Osteoblast (primary cell): ENCODE measurements around the gene NKX1-2. TPM values are rescaled to one million over a fixed set of nuclear protein-coding genes. Genes with fewer than 3 reads are reported as not detected.
A peak's percentile ranks its signal among the peaks of the same experiment; 100 is the strongest.

Experiments used
- DNase-seq: peaks from one replicate; pipeline ENCODE4 v3.0.0; 2011; ENCODE audit warnings: low spot score, mixed read lengths; ENCODE audit not compliant: insufficient read length; ENCODE audit errors: missing footprints
- H2AFZ ChIP-seq: 2 replicates; pipeline ENCODE4 v1.6.0; 2011; ENCODE audit warnings: mild to moderate bottlenecking, low read length
- H3K27ac ChIP-seq: 2 replicates; pipeline ENCODE4 v1.5.1; 2011; ENCODE audit warnings: mild to moderate bottlenecking, low read depth, low read length, moderate library complexity
- H3K27me3 ChIP-seq: 2 replicates; pipeline ENCODE4 v1.6.0; 2012; ENCODE audit warnings: mild to moderate bottlenecking, control low read depth, inconsistent platforms, low read length, moderate library complexity; ENCODE audit not compliant: insufficient read depth
- H3K36me3 ChIP-seq: 2 replicates; pipeline ENCODE4 v1.5.1; 2011; ENCODE audit warnings: mild to moderate bottlenecking, low read length, control low read depth, moderate library complexity; ENCODE audit not compliant: insufficient read depth
- H3K4me1 ChIP-seq: 2 replicates; pipeline ENCODE4 v1.5.1; 2011; ENCODE audit warnings: mild to moderate bottlenecking, low read length, control low read depth, moderate library complexity; ENCODE audit not compliant: insufficient read depth
- H3K4me2 ChIP-seq: 2 replicates; pipeline ENCODE4 v1.6.0; 2011; ENCODE audit warnings: mild to moderate bottlenecking, low read length; ENCODE audit not compliant: insufficient read depth
- H3K4me3 ChIP-seq: fragments of 200-600 bp; sonication (generic); 3 replicates; pipeline ENCODE4 v1.5.1; 2012; ENCODE audit warnings: mild to moderate bottlenecking, low read length, inconsistent platforms; ENCODE audit not compliant: insufficient read depth
- H3K79me2 ChIP-seq: 2 replicates; pipeline ENCODE4 v1.6.0; 2012; ENCODE audit warnings: mild to moderate bottlenecking, low read length, control low read depth, inconsistent platforms; ENCODE audit not compliant: insufficient read depth
- H3K9me3 ChIP-seq: 2 replicates; pipeline ENCODE4 v1.5.1; 2011; ENCODE audit warnings: low read depth, low read length, control low read depth
- H4K20me1 ChIP-seq: 2 replicates; pipeline ENCODE4 v1.6.0; 2012; ENCODE audit warnings: mild to moderate bottlenecking, low read length, control low read depth; ENCODE audit not compliant: insufficient read depth
- total RNA-seq: library from RNA; depleted of rRNA; stranded (reverse); fragments of >200 nt; gene quantifications from 2 replicates; pipeline ENCODE4 v1.2.3, GENCODE V29; 2012
- TF ChIP-seq, protein P1 (sequence below): IDR thresholded peaks from 2 replicates; pipeline ENCODE4 v1.5.1; 2011; ENCODE audit warnings: mild to moderate bottlenecking, low read depth, low read length, moderate library complexity; ENCODE audit errors: extremely low read depth

Gene NKX1-2
- not detected in 2 replicates for total RNA-seq

DNA sequence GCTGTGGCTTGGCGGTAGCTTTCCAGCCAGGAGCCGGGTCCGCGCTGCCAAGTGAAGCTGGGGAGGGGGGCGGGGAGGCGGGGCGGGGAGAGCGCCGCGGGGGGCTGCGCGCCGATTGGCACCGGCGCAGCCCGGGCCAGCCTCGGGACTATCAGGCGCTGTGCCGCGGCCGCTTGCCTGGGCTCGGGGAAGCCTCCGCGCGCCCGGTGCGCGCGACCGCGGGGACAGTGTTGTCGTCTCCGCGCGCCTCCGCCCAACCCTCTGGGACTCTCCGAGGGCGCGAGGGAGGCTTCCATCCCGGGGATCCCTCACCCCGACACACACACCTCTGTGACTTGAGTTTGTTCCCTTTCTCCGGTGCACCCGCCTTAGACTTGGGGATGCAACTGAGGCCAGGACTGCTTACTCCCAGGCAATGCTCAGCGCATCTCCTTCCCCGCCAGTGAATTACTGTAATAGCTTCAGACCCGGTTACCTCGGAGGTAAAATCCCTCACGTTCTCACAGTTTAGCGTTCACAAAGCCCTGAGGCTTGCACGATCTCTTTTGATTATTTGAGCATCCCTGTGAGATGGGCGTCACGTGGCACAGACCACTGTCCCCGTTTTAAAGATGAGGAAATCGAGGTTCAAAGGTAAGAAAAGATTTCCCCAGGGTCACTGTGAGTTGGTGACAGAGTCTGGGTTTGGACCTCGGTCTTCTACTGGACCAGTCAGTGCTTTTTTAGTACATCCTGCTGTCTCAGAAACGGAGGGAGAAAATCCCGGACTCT lies at the start of gene NKX1-2:
NKX1-2 (minus strand) TSS at position 24 of the 771 bp plus-strand sequence. CDS start 92 bp downstream, outside the sequence.
- peak; percentile 68 for DNase-seq
- no peak within 1 kb of the TSS for H3K4me2 ChIP-seq
- H3K27me3 ChIP-seq = peaks cover 90% of the 10 kb centered on the region
- H3K27ac ChIP-seq = no peak within 1 kb of the TSS
- no peaks in the 10 kb centered on the region for H3K36me3 ChIP-seq
- no peaks in the 10 kb centered on the region for H3K79me2 ChIP-seq
- TF ChIP-seq, protein P1, sequence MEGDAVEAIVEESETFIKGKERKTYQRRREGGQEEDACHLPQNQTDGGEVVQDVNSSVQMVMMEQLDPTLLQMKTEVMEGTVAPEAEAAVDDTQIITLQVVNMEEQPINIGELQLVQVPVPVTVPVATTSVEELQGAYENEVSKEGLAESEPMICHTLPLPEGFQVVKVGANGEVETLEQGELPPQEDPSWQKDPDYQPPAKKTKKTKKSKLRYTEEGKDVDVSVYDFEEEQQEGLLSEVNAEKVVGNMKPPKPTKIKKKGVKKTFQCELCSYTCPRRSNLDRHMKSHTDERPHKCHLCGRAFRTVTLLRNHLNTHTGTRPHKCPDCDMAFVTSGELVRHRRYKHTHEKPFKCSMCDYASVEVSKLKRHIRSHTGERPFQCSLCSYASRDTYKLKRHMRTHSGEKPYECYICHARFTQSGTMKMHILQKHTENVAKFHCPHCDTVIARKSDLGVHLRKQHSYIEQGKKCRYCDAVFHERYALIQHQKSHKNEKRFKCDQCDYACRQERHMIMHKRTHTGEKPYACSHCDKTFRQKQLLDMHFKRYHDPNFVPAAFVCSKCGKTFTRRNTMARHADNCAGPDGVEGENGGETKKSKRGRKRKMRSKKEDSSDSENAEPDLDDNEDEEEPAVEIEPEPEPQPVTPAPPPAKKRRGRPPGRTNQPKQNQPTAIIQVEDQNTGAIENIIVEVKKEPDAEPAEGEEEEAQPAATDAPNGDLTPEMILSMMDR = no peak
- H3K4me1 ChIP-seq = no peaks in the 10 kb centered on the region
- H4K20me1 ChIP-seq = no peaks in the 10 kb centered on the region
- H3K9me3 ChIP-seq = no peaks in the 10 kb centered on the region
- no peak within 1 kb of the TSS for H2AFZ ChIP-seq
- H3K4me3 ChIP-seq = no peak within 1 kb of the TSS

DNA sequence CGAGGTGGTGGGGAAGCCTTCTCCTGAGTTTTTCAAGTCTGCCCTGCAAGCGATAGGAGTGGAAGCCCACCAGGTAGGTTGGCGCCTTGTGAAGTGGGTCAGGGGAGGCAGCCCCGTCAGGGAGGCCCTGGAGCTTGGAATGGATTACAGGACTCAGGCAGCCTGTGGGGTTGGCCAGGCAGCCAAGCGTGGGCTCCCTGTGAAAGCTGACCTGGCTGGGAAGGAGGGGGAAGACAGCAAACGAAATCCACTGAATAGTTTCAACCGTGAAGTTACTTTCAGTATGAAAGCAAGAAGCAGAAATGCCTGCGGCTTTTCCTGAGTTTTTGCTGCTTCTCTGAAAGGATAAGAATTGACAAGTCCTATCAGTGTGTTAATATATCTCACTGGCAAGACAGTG lies 48.2 kb upstream of the NKX1-2 start:
- DNase-seq = no peak
- Histone ChIP-seq H3K4me2 (no peak overlapping the region), H2AFZ (no peak overlapping the region), H3K4me3 (no peak overlapping the region), H3K9me3 (no peaks in the 10 kb centered on the region), H3K27me3 (no peaks in the 10 kb centered on the region), H3K36me3 (peaks cover 6% of the 10 kb centered on the region), H3K79me2 (no peaks in the 10 kb centered on the region), H3K4me1 (no peaks in the 10 kb centered on the region), H4K20me1 (no peaks in the 10 kb centered on the region), H3K27ac (no peak overlapping the region)
- TF ChIP-seq, protein P1 = no peak

DNA sequence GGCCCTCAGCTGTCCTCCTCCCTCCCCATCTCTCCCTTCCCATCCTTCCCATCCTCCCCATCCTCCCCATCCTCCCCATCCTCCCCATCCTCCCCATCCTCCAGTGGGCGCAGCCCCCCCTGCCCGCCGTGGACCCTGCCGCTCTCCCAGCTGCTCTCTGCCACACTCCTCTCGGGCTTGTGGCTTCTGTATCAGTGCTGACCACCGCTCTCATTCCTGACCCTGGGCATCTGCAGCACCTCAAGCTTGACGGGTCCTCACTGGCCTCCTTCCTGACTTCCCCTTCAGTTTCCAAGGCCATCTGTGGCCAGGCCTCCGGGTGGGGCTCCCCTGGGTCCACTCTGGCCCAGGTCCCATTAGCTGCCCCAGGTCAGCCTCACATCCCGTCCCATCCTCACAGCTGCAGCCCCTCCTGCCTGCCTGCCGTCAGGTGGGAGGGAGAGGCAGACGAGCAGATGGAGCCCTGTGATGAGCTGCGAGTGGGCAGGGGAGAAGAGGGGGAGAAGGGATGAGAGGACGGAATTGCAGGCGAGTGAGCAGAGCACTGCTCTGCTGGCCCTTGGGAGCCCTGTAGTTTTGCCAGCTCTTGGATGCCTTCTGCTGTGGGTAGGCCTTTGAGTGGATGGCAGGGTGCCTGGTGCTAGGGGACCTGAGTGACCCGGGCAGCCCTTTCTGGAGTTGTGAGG lies 47.5 kb upstream of the NKX1-2 start:
- no peak overlapping the region for H2AFZ ChIP-seq
- no peaks in the 10 kb centered on the region for H3K79me2 ChIP-seq
- no peaks in the 10 kb centered on the region for H3K9me3 ChIP-seq
- H3K36me3 ChIP-seq = peaks cover 6% of the 10 kb centered on the region
- H3K27ac ChIP-seq = no peak overlapping the region
- H3K27me3 ChIP-seq = no peaks in the 10 kb centered on the region
- H3K4me3 ChIP-seq = no peak overlapping the region
- H3K4me1 ChIP-seq = no peaks in the 10 kb centered on the region
- no peak overlapping the region for H3K4me2 ChIP-seq
- TF ChIP-seq, protein P1 = no peak
- DNase-seq = no peak
- H4K20me1 ChIP-seq = no peaks in the 10 kb centered on the region

DNA sequence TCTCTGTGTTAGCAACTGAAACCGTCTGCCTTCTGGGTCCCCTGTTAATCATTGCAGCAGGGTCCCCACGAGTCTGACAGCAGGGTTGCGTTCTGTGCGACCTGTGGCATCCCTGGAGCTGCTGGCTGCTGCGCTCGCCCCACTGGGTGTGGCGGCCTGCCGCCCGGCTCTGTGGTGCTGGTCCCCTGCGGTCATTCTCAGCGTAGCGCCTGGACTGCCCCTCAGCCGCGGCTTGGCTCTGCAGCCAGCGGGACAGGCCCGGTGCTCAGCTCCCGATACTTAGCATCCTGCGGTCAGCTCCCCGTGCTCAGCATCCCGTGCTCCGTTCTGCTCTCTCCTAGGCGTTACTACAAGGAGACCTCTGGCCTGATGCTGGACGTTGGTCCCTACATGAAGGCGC lies 46.8 kb upstream of the NKX1-2 start:
- H3K27me3 ChIP-seq = no peaks in the 10 kb centered on the region
- H3K4me3 ChIP-seq = no peak overlapping the region
- H3K9me3 ChIP-seq = no peaks in the 10 kb centered on the region
- no peak overlapping the region for H2AFZ ChIP-seq
- H3K79me2 ChIP-seq = no peaks in the 10 kb centered on the region
- H4K20me1 ChIP-seq = no peaks in the 10 kb centered on the region
- DNase-seq = no peak
- no peaks in the 10 kb centered on the region for H3K4me1 ChIP-seq
- H3K27ac ChIP-seq = no peak overlapping the region
- H3K4me2 ChIP-seq = no peak overlapping the region
- H3K36me3 ChIP-seq = peaks cover 6% of the 10 kb centered on the region
- TF ChIP-seq, protein P1 = no peak
